GM19193 (cell line): ENCODE measurements around the gene GNAO1.

Source experiments
- POLR2A ChIP-seq: IDR thresholded peaks from 4 replicates; pipeline ENCODE4 v1.6.1; 2011; ENCODE audit not compliant: insufficient read depth, insufficient read length; ENCODE audit errors: extremely low read depth

The GNAO1 gene

GRCh38 chr16:56211435-56211981 is 20.2 kb downstream of the GNAO1 start:
- no peak for TF ChIP-seq POLR2A

DNA sequence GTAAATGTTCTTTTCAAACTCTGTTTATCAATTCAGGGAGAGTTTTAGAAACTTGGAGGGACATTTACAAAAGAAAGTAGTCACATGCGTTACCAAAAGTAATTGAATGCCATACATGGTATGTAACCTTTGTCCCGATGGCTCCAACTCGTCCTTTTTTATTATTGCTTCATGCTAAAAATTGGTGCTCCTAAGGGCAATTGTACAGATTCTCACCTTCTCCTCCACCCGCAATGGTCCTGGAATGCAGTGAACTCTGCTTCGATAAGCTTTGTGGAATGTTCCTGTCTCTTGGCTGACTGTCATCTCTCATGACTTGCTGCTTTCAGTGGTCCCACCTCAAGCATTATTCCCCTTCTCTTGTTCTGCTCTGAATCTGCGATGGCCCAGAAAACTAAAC is 20.9 kb downstream of the GNAO1 start:
- no peak for TF ChIP-seq POLR2A

GRCh38 chr16:56221995-56222394 is 30.7 kb downstream of the GNAO1 start:
- TF ChIP-seq POLR2A, result no peak

GRCh38 chr16:56222474-56222997 is 31.2 kb downstream of the GNAO1 start:
- TF ChIP-seq POLR2A, result no peak

DNA sequence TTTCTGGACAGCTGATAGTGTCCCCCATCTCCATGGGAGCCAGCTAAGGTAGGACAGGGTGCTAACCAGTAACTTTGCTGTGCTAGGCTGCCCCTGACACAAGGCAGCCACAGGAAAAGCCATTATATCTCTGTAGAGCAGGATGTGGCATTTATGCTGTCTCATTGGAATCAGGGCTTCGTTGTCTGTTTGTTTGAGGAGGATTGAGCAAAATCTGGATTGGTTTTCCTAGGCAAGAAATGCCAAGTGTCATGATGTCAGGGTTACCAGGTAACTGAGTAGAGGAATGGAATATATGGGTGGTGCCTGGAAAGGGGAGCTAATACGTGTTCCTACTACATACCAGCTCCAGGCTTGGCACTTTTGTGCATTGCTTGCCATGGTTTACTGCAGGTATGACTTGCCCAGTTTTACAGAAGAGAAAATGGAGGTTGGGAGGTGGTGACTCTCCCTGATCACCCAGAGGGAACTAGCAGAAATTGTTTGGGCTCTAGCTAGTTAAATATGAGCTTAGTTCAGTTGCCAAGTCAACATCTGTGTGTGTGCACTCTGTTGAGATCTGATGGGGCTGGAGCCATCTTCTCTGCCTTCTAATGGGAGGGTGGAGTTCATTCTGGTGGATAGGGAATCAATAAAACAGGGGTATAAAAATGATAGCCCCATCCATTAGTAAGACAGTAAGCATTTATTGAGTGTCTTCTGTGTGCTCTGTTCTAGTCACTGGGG is 33.9 kb downstream of the GNAO1 start:
- no peak for TF ChIP-seq POLR2A

DNA sequence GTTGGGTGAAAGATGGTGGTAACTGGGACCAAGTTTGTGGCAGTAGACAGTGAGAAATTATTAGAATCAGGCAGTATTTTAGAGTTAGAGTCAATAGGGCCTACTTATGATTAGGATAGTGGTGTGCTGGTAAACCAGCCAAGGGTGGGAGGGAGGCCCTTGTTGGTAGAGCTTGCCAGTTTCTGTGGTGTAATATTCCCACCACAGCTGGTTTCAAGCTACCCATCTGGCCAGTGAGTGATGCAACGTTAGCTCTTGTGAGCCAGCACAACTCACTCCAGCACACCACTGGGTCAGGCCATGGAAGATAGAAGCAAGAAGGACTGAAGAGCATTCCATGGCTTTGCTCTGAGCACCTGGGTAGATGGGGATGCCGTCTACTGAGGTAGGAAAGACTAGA is 34.9 kb downstream of the GNAO1 start:
- no peak for TF ChIP-seq POLR2A

GRCh38 chr16:56226845-56227525 is 35.7 kb downstream of the GNAO1 start:
- TF ChIP-seq POLR2A, result no peak

DNA sequence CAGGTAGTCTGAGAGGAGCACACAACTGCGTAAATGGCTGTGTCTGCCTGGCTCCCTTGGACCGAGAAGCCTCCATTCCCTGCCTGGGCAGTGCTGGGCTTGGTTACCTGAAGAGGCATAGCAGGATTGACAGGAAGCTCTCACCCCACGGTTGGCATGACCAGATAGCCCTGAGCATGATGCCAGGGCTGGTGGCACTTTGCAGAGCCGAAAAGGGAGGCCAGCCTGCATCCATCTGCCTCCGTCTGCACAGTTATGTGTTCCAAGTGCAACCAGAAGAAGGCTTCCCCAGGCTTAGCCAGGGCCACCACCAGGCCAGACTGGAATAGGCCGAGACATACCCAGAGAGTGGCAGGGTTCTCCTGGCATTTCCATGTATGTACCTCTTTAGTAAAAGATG is 36.6 kb downstream of the GNAO1 start:
- no peak for TF ChIP-seq POLR2A

- TF ChIP-seq POLR2A, result no peak
These were observed 37.2 kb downstream of the GNAO1 start for GRCh38 chr16:56228476-56228875.

DNA sequence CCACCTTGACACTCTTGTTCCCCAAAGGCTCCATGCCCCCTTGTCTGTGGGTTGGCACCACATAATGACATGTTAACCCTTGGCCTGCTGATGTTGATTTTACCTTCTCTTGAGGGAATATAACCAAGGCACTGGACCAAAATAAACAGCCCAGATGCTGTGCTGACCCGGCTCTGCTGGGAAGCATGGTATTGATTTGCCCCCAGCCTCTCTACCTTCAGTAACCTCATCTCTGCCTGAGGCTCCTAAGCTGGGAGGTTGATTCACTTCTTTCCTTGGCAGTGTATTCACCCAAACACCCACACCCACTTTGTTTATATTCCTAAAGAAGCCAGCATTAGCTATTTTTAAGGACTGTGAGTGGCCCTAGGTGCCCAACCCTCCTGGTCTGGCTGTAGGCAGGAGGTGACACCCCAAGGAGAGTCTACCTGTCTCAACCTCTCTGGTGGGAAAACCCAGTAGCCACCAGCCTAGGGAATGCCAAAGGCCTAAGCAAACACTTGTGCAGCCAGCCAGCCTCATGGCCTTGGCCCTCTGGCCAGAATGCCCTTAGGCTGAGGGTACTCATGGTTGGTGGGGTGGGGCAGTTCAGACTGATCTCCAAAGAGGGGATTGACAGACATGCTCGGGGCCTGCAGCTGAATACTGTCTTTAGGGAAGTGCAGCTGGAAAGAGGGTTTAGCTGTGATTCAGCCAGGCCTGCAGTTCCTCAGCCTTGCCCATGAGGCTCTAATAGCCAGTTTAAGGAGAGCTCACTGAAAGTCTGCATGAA is 42.7 kb downstream of the GNAO1 start:
- TF ChIP-seq POLR2A, result no peak

DNA sequence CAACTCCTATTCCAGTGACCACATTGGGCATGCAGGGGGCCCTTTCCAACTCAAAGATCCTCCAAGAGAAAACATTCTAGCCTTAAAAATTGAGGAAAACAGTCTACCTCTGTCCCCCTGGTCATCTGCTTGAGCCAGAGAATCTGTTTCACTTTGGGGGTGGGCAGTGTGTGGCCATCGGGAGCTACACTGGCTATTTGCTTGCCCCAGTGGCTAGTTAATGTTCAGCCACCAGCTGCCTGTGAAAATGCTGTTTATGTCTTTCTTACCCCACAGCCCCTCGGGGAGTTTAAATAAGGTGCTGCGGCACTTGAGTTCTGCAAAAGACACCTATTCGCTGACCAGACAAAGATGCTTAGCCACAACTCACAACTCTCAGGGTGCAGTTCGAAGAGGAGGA is 43.4 kb downstream of the GNAO1 start:
- no peak for TF ChIP-seq POLR2A

DNA sequence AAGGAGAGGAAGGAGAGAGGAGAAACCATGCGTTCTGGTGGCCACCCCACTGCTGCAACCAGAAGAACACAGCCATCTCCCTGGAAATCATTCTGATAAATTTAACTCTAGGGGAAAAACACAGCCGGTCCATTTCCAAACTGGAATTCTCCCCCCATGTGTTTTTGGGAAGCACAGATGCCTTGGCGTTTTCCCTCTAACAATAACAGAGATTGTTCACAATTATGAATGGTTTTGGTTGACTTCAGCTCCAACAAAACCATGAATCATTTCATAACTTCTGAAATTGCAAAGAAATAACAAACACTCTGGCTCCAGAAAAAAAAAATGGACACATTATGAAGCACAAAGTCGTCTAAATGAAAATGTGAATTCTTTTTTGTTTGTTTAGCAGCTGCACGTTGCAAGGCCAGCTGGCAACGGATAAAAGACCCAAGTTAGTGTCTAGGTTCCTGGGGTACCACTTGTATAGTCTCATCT is 46.2 kb downstream of the GNAO1 start:
- no peak for TF ChIP-seq POLR2A

DNA sequence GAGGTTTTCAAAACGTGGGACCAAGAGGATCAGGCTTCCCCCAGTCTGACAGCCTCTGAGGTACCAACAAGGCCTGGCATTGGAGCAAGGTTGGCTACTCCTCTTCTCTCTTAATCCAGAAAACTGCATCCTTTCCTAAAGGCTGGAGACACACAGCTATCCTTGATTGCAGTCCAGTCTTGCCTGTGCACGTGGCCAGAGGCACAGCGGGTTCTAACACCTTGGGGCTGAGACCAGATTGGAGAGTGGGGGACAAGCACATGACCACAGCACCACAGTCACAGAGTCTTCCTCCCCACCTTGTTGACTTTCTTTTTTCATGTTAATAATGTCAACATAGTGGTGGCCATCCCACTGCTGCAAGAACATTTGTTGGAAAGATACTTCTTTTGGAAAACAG is 46.9 kb downstream of the GNAO1 start:
- TF ChIP-seq POLR2A, result no peak

DNA sequence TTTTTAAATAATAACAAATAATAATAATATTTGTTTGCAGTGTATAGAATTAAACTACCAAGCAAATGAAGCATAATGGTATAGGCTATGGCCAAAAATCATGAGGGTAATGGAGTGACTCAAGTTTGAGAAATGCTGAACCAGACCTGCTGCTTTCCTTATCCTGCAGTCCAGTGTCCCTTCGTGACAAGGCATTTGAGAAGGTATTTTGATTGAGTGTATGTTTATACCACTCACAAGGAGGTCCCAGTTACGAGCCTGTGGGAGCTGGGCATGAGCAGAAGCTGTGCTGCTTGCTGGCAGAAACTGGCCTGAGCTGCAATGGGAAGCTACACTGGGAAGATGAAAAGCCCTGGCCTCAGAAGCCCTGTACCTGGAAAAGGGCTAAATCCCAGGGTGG is 50.3 kb downstream of the GNAO1 start:
- TF ChIP-seq POLR2A, result no peak

GRCh38 chr16:56242740-56243139 is 51.5 kb downstream of the GNAO1 start:
- no peak for TF ChIP-seq POLR2A
